Measurements from ENCODE around the gene OPRM1.
"Not testable (repeated sequence)": the region's sequence is repeated elsewhere in the genome, so short reads cannot be mapped to it uniquely, and the experiment has no call there.

The OPRM1 gene

GRCh38 chr6:154226461-154226860 lies 187.4 kb downstream of the OPRM1 start:
- Mint-ChIP-seq H3K27ac (peak overlapping the region; percentile 67), H3K36me3 (peaks cover 28% of the 10 kb centered on the region), H3K9me3 (ENCODE audit: low read depth) (no peaks in the 10 kb centered on the region), H3K27me3 (no peaks in the 10 kb centered on the region), H3K4me3 (no peak overlapping the region), H3K4me1 (ENCODE audit: low read depth) (peaks cover 84% of the 10 kb centered on the region)

- Mint-ChIP-seq H3K27me3 (no peaks in the 10 kb centered on the region), H3K4me3 (peak overlapping the region; percentile 30), H3K27ac (peak overlapping the region; percentile 83)
These were observed 189.0 kb downstream of the OPRM1 start for GRCh38 chr6:154227862-154228520.

GRCh38 chr6:154228521-154228905 lies 189.5 kb downstream of the OPRM1 start:
- Mint-ChIP-seq H3K4me1 (ENCODE audit: low read depth) (peaks cover 85% of the 10 kb centered on the region), H3K9me3 (ENCODE audit: low read depth) (no peaks in the 10 kb centered on the region), H3K36me3 (peaks cover 17% of the 10 kb centered on the region), H3K27me3 (no peaks in the 10 kb centered on the region), H3K4me3 (peak overlapping the region; percentile 30), H3K27ac (peak overlapping the region; percentile 83)

More at GRCh38 chr6:154227862-154228520, 189.0 kb downstream of the OPRM1 start:
- peaks cover 19% of the 10 kb centered on the region for H3K36me3 Mint-ChIP-seq
- H3K4me1 Mint-ChIP-seq (ENCODE audit: low read depth), result peaks cover 85% of the 10 kb centered on the region
- H3K9me3 Mint-ChIP-seq (ENCODE audit: low read depth), result no peaks in the 10 kb centered on the region

- H3K27me3 Mint-ChIP-seq, result no peaks in the 10 kb centered on the region
- peak overlapping the region; percentile 57 for H3K4me3 Mint-ChIP-seq
- H3K27ac Mint-ChIP-seq, result peak overlapping the region; percentile 86
- peaks cover 86% of the 10 kb centered on the region for H3K4me1 Mint-ChIP-seq (ENCODE audit: low read depth)
- no peaks in the 10 kb centered on the region for H3K9me3 Mint-ChIP-seq (ENCODE audit: low read depth)
- peaks cover 13% of the 10 kb centered on the region for H3K36me3 Mint-ChIP-seq
These were observed 190.7 kb downstream of the OPRM1 start for GRCh38 chr6:154229786-154230185.

GRCh38 chr6:154230393-154230792 lies 191.4 kb downstream of the OPRM1 start:
- peaks cover 13% of the 10 kb centered on the region for H3K36me3 Mint-ChIP-seq
- peak overlapping the region; percentile 57 for H3K4me3 Mint-ChIP-seq
- no peaks in the 10 kb centered on the region for H3K27me3 Mint-ChIP-seq
- H3K4me1 Mint-ChIP-seq (ENCODE audit: low read depth), result peaks cover 83% of the 10 kb centered on the region
- H3K9me3 Mint-ChIP-seq (ENCODE audit: low read depth), result no peaks in the 10 kb centered on the region
- H3K27ac Mint-ChIP-seq, result peak overlapping the region; percentile 91

- peaks cover 83% of the 10 kb centered on the region for H3K4me1 Mint-ChIP-seq (ENCODE audit: low read depth)
- peak overlapping the region; percentile 91 for H3K27ac Mint-ChIP-seq
- no peaks in the 10 kb centered on the region for H3K27me3 Mint-ChIP-seq
- peaks cover 9% of the 10 kb centered on the region for H3K36me3 Mint-ChIP-seq
- H3K4me3 Mint-ChIP-seq, result peak overlapping the region; percentile 77
- no peaks in the 10 kb centered on the region for H3K9me3 Mint-ChIP-seq (ENCODE audit: low read depth)
These were observed 192.0 kb downstream of the OPRM1 start for GRCh38 chr6:154230910-154231595.

- H3K27ac Mint-ChIP-seq, result peak overlapping the region; percentile 91
- H3K36me3 Mint-ChIP-seq, result peaks cover 14% of the 10 kb centered on the region
- H3K4me3 Mint-ChIP-seq, result peak overlapping the region; percentile 77
- H3K9me3 Mint-ChIP-seq (ENCODE audit: low read depth), result no peaks in the 10 kb centered on the region
- H3K4me1 Mint-ChIP-seq (ENCODE audit: low read depth), result peaks cover 88% of the 10 kb centered on the region
- no peaks in the 10 kb centered on the region for H3K27me3 Mint-ChIP-seq
These were observed 193.2 kb downstream of the OPRM1 start for GRCh38 chr6:154232013-154232910.

- Mint-ChIP-seq H3K4me3 (peak overlapping the region; percentile 5), H3K9me3 (ENCODE audit: low read depth) (no peaks in the 10 kb centered on the region), H3K36me3 (peaks cover 11% of the 10 kb centered on the region), H3K27me3 (no peaks in the 10 kb centered on the region), H3K27ac (peak overlapping the region; percentile 95), H3K4me1 (ENCODE audit: low read depth) (peaks cover 86% of the 10 kb centered on the region)
These were observed 194.3 kb downstream of the OPRM1 start for GRCh38 chr6:154233383-154233782.

- Mint-ChIP-seq H3K4me1 (ENCODE audit: low read depth) (peaks cover 84% of the 10 kb centered on the region), H3K27ac (peak overlapping the region; percentile 95), H3K9me3 (ENCODE audit: low read depth) (no peaks in the 10 kb centered on the region), H3K27me3 (no peaks in the 10 kb centered on the region), H3K4me3 (peak overlapping the region; percentile 75), H3K36me3 (peaks cover 10% of the 10 kb centered on the region)
These were observed 195.2 kb downstream of the OPRM1 start for GRCh38 chr6:154234019-154234772.

GRCh38 chr6:154236646-154237301 lies 197.7 kb downstream of the OPRM1 start:
- Mint-ChIP-seq H3K27me3 (no peaks in the 10 kb centered on the region), H3K4me1 (ENCODE audit: low read depth) (peaks cover 84% of the 10 kb centered on the region), H3K9me3 (ENCODE audit: low read depth) (no peaks in the 10 kb centered on the region), H3K4me3 (peak overlapping the region; percentile 14), H3K36me3 (peaks cover 12% of the 10 kb centered on the region), H3K27ac (peak overlapping the region; percentile 51)

GRCh38 chr6:154238831-154239230 lies 199.8 kb downstream of the OPRM1 start:
- H3K27me3 Mint-ChIP-seq, result no peaks in the 10 kb centered on the region
- H3K4me3 Mint-ChIP-seq, result peak overlapping the region; percentile 61
- peaks cover 85% of the 10 kb centered on the region for H3K4me1 Mint-ChIP-seq (ENCODE audit: low read depth)
- H3K36me3 Mint-ChIP-seq, result peaks cover 21% of the 10 kb centered on the region
- no peaks in the 10 kb centered on the region for H3K9me3 Mint-ChIP-seq (ENCODE audit: low read depth)
- H3K27ac Mint-ChIP-seq, result peak overlapping the region; percentile 98

GRCh38 chr6:154239392-154239791 lies 200.4 kb downstream of the OPRM1 start:
- peak overlapping the region; percentile 61 for H3K4me3 Mint-ChIP-seq
- H3K27me3 Mint-ChIP-seq, result no peaks in the 10 kb centered on the region
- peaks cover 85% of the 10 kb centered on the region for H3K4me1 Mint-ChIP-seq (ENCODE audit: low read depth)
- H3K9me3 Mint-ChIP-seq (ENCODE audit: low read depth), result no peaks in the 10 kb centered on the region
- H3K36me3 Mint-ChIP-seq, result peaks cover 23% of the 10 kb centered on the region
- peak overlapping the region; percentile 98 for H3K27ac Mint-ChIP-seq

GRCh38 chr6:154241061-154241460 lies 202.0 kb downstream of the OPRM1 start:
- H3K27me3 Mint-ChIP-seq; H3K9me3 Mint-ChIP-seq (ENCODE audit: low read depth): not testable (repeated sequence)
- peaks cover 88% of the 10 kb centered on the region for H3K4me1 Mint-ChIP-seq (ENCODE audit: low read depth)
- H3K36me3 Mint-ChIP-seq, result peaks cover 23% of the 10 kb centered on the region
- H3K27ac Mint-ChIP-seq, result peak overlapping the region; percentile 98
- peak overlapping the region; percentile 80 for H3K4me3 Mint-ChIP-seq

GRCh38 chr6:154241581-154241980 lies 202.5 kb downstream of the OPRM1 start:
- H3K27me3 Mint-ChIP-seq, result no peaks in the 10 kb centered on the region
- H3K27ac Mint-ChIP-seq, result peak overlapping the region; percentile 98
- H3K9me3 Mint-ChIP-seq (ENCODE audit: low read depth), result no peaks in the 10 kb centered on the region
- peaks cover 20% of the 10 kb centered on the region for H3K36me3 Mint-ChIP-seq
- H3K4me3 Mint-ChIP-seq, result peak overlapping the region; percentile 78
- H3K4me1 Mint-ChIP-seq (ENCODE audit: low read depth), result peaks cover 87% of the 10 kb centered on the region

Measured in activated naive CD8-positive, alpha-beta T cell (primary cell).